ENCODE results near the gene PCA3. TPM values are rescaled to one million over a fixed set of nuclear protein-coding genes. Genes with fewer than 3 reads are reported as not detected.

Gene PCA3
- polyA plus RNA-seq, 1 of the 3 experiments (the other 2 are of a cell fraction) = 0.21 TPM

DNA sequence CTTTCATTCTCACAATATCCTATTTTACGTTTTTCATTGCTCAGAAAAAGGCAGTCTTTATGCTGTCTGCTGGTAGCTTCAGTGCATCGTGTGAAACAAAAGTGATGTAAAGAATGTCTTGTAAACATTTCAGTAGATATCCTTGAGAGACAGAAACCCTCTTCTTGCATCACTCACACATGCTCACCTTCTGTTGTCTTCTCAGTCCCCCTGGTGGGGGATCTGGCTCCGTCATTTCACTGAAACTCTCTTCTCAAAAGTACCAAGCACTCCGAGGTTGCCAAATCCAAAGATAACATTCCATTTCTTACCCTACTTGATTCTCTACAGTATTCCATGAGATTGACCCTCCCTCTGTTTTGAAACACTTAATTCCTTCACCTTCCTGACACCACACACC, 46.1 kb upstream of the PCA3 start:
- H3K27ac ChIP-seq (ENCODE audit: low read depth in 2 of 2, low read length in 1 of 2) = no peak overlapping the region
- H4K20me1 ChIP-seq (ENCODE audit: insufficient read depth) = no peaks in the 10 kb centered on the region
- H3K36me3 ChIP-seq (replicated peaks in 1 of 2; ENCODE audit: control insufficient read depth in 1 of 2, insufficient read depth in 2 of 2, low read length in 1 of 2) = no peaks in the 10 kb centered on the region
- H3K4me2 ChIP-seq = no peak overlapping the region
- TF ChIP-seq SIN3A (IDR thresholded peaks at IDR 0.05; ENCODE audit: borderline replicate concordance, low read depth, low read length) = no peak
- no peak for TF ChIP-seq SMC3 (IDR thresholded peaks at IDR 0.05; ENCODE audit: low read depth, low read length)
- no peak for TF ChIP-seq POLR2AphosphoS5 (IDR thresholded peaks at IDR 0.05; ENCODE audit: low read depth, low read length)
- TF ChIP-seq MEF2A (IDR thresholded peaks at IDR 0.05; ENCODE audit: borderline replicate concordance, low read depth) = no peak
- no peak for TF ChIP-seq RCOR1 (IDR thresholded peaks at IDR 0.05; ENCODE audit: low read length)
- TF ChIP-seq EZH2phosphoT487 (IDR thresholded peaks at IDR 0.05; ENCODE audit: borderline replicate concordance, low read depth) = no peak
- H3K4me3 ChIP-seq (ENCODE audit: low read depth in 2 of 2, low read length in 1 of 2) = no peak overlapping the region
- no peaks in the 10 kb centered on the region for H3K9me3 ChIP-seq
- CTCF ChIA-PET = no interaction called here
- H3K27me3 ChIP-seq (ENCODE audit: insufficient read depth) = peaks cover 43% of the 10 kb centered on the region
- POLR2A ChIA-PET = no interaction called here
- H2AFZ ChIP-seq (ENCODE audit: low read depth) = no peak overlapping the region
- no peak overlapping the region for H3K9ac ChIP-seq
- no peaks in the 10 kb centered on the region for H3K79me2 ChIP-seq (ENCODE audit: insufficient read depth)
- DNase-seq = no peak
- H3K4me1 ChIP-seq (ENCODE audit: control insufficient read depth in 1 of 2, insufficient read depth in 2 of 2, low read depth in 1 of 2, low read length in 1 of 2) = no peaks in the 10 kb centered on the region
- no peaks in the 10 kb centered on the region for H3F3A ChIP-seq (replicated peaks; ENCODE audit: insufficient read depth)
- no peaks in the 10 kb centered on the region for H3K9me2 ChIP-seq
- 13% methylated on average over 4 of the region's 4 CpGs for WGBS (ENCODE audit: low lambda C conversion rate)

GRCh38 chr9:76720245-76720644, 44.0 kb upstream of the PCA3 start:
- no peak overlapping the region for H3K9ac ChIP-seq
- CTCF ChIA-PET = interaction anchor here (3.0 kb wide), 1 partner anchor 16 kb away, joined by 11 read pairs; no protein-coding TSS in a partner anchor
- H3K79me2 ChIP-seq (ENCODE audit: insufficient read depth) = no peaks in the 10 kb centered on the region
- H3K9me3 ChIP-seq = no peaks in the 10 kb centered on the region
- H3K27me3 ChIP-seq (ENCODE audit: insufficient read depth) = peaks cover 28% of the 10 kb centered on the region
- 2% methylated on average over 3 of the region's 3 CpGs for WGBS (ENCODE audit: low lambda C conversion rate)
- no peaks in the 10 kb centered on the region for H3F3A ChIP-seq (replicated peaks; ENCODE audit: insufficient read depth)
- TF ChIP-seq, protein P1, sequence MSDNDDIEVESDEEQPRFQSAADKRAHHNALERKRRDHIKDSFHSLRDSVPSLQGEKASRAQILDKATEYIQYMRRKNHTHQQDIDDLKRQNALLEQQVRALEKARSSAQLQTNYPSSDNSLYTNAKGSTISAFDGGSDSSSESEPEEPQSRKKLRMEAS (IDR thresholded peaks at IDR 0.05; ENCODE audit: low read depth) = no peak
- TF ChIP-seq FOXJ3 (CRISPR knock-in tag; IDR thresholded peaks at IDR 0.05) (no peak), RFX5 (IDR thresholded peaks at IDR 0.05; ENCODE audit: low read length) (no peak), MEF2A (IDR thresholded peaks at IDR 0.05; ENCODE audit: borderline replicate concordance, low read depth) (no peak), SMC3 (IDR thresholded peaks at IDR 0.05; ENCODE audit: low read depth, low read length) (no peak), FOXM1 (IDR thresholded peaks at IDR 0.05; ENCODE audit: low read depth) (no peak), TEAD4 (IDR thresholded peaks at IDR 0.05; ENCODE audit: borderline replicate concordance, insufficient read depth) (no peak)
- H3K36me3 ChIP-seq (replicated peaks in 1 of 2; ENCODE audit: control insufficient read depth in 1 of 2, insufficient read depth in 2 of 2, low read length in 1 of 2) = no peaks in the 10 kb centered on the region
- H3K4me1 ChIP-seq (ENCODE audit: control insufficient read depth in 1 of 2, insufficient read depth in 2 of 2, low read depth in 1 of 2, low read length in 1 of 2) = no peaks in the 10 kb centered on the region
- H3K4me2 ChIP-seq = no peak overlapping the region
- no peaks in the 10 kb centered on the region for H4K20me1 ChIP-seq (ENCODE audit: insufficient read depth)
- no peak for DNase-seq
- H3K27ac ChIP-seq (ENCODE audit: low read depth in 2 of 2, low read length in 1 of 2) = no peak overlapping the region
- no peak overlapping the region for H3K4me3 ChIP-seq (ENCODE audit: low read depth in 2 of 2, low read length in 1 of 2)
- H3K9me2 ChIP-seq = no peaks in the 10 kb centered on the region
- POLR2A ChIA-PET = no interaction called here
- H2AFZ ChIP-seq (ENCODE audit: low read depth) = no peak overlapping the region

- POLR2A ChIA-PET = no interaction called here
- H3K4me3 ChIP-seq (ENCODE audit: low read depth in 2 of 2, low read length in 1 of 2) = no peak overlapping the region
- no peaks in the 10 kb centered on the region for H3K9me2 ChIP-seq
- no peaks in the 10 kb centered on the region for H3F3A ChIP-seq (replicated peaks; ENCODE audit: insufficient read depth)
- H3K9ac ChIP-seq = no peak overlapping the region
- no peaks in the 10 kb centered on the region for H3K9me3 ChIP-seq
- no peaks in the 10 kb centered on the region for H4K20me1 ChIP-seq (ENCODE audit: insufficient read depth)
- H3K4me2 ChIP-seq = no peak overlapping the region
- H3K27me3 ChIP-seq (ENCODE audit: insufficient read depth) = peaks cover 47% of the 10 kb centered on the region; the same call in 1 of the 2 replicates
- H3K36me3 ChIP-seq (replicated peaks in 1 of 2; ENCODE audit: control insufficient read depth in 1 of 2, insufficient read depth in 2 of 2, low read length in 1 of 2) = no peaks in the 10 kb centered on the region
- no peak for DNase-seq
- H3K27ac ChIP-seq (ENCODE audit: low read depth in 2 of 2, low read length in 1 of 2) = no peak overlapping the region
- no peak overlapping the region for H2AFZ ChIP-seq (ENCODE audit: low read depth)
- no peaks in the 10 kb centered on the region for H3K79me2 ChIP-seq (ENCODE audit: insufficient read depth)
- 0% methylated on average over 4 of the region's 4 CpGs for WGBS (ENCODE audit: low lambda C conversion rate)
- CTCF ChIA-PET = no interaction called here
- no peaks in the 10 kb centered on the region for H3K4me1 ChIP-seq (ENCODE audit: control insufficient read depth in 1 of 2, insufficient read depth in 2 of 2, low read depth in 1 of 2, low read length in 1 of 2)
- TF ChIP-seq, protein P2, sequence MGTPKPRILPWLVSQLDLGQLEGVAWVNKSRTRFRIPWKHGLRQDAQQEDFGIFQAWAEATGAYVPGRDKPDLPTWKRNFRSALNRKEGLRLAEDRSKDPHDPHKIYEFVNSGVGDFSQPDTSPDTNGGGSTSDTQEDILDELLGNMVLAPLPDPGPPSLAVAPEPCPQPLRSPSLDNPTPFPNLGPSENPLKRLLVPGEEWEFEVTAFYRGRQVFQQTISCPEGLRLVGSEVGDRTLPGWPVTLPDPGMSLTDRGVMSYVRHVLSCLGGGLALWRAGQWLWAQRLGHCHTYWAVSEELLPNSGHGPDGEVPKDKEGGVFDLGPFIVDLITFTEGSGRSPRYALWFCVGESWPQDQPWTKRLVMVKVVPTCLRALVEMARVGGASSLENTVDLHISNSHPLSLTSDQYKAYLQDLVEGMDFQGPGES (IDR thresholded peaks at IDR 0.05; ENCODE audit: low read depth, low read length) = no peak
- TF ChIP-seq GATA2 (CRISPR knock-in tag; IDR thresholded peaks at IDR 0.05) = no peak
- no peak for TF ChIP-seq FOSL2 (IDR thresholded peaks at IDR 0.05; ENCODE audit: borderline replicate concordance, low read depth)
- TF ChIP-seq, protein P3, sequence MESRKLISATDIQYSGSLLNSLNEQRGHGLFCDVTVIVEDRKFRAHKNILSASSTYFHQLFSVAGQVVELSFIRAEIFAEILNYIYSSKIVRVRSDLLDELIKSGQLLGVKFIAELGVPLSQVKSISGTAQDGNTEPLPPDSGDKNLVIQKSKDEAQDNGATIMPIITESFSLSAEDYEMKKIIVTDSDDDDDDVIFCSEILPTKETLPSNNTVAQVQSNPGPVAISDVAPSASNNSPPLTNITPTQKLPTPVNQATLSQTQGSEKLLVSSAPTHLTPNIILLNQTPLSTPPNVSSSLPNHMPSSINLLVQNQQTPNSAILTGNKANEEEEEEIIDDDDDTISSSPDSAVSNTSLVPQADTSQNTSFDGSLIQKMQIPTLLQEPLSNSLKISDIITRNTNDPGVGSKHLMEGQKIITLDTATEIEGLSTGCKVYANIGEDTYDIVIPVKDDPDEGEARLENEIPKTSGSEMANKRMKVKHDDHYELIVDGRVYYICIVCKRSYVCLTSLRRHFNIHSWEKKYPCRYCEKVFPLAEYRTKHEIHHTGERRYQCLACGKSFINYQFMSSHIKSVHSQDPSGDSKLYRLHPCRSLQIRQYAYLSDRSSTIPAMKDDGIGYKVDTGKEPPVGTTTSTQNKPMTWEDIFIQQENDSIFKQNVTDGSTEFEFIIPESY (IDR thresholded peaks at IDR 0.05; ENCODE audit: borderline replicate concordance, low read depth) = no peak
- no peak for TF ChIP-seq TAF1 (IDR thresholded peaks at IDR 0.05; ENCODE audit: borderline replicate concordance, low read depth, low read length)
- TF ChIP-seq TEAD4 (IDR thresholded peaks at IDR 0.05; ENCODE audit: borderline replicate concordance, insufficient read depth) = no peak
- TF ChIP-seq RCOR1 (IDR thresholded peaks at IDR 0.05; ENCODE audit: low read length) = no peak
- TF ChIP-seq RAD21 (IDR thresholded peaks at IDR 0.05; ENCODE audit: low read length) = no peak
- no peak for TF ChIP-seq FOXM1 (IDR thresholded peaks at IDR 0.05; ENCODE audit: low read depth)
- TF ChIP-seq FOXJ3 (CRISPR knock-in tag; IDR thresholded peaks at IDR 0.05) = no peak
- no peak for TF ChIP-seq MXI1 (IDR thresholded peaks at IDR 0.05; ENCODE audit: low read depth, low read length)
- TF ChIP-seq NRF1 (IDR thresholded peaks at IDR 0.05; ENCODE audit: low read depth, low read length) = no peak
These were observed 39.2 kb upstream of the PCA3 start for GRCh38 chr9:76725011-76725546.

All from SK-N-SH (cell line).